H1 (cell line): Measurements from ENCODE around the gene PRSS2. TPM values are rescaled to one million over a fixed set of nuclear protein-coding genes. Genes with fewer than 3 reads are reported as not detected.

Experiments
- CTCF ChIA-PET: fragments of 300-600 bp; sonication (Branson Sonifier 250); formaldehyde crosslinking; loops from one replicate; lab custom pipeline; 2021; ENCODE audit not compliant: partially characterized antibody; lab: Charles Lee
- POLR2A ChIA-PET: fragments of 300-600 bp; sonication (Branson Sonifier 250); formaldehyde crosslinking; loops from one replicate; lab custom pipeline; 2021; ENCODE audit warnings: inconsistent platforms; ENCODE audit not compliant: partially characterized antibody; lab: Charles Lee
- DNase-seq, 2 experiments: peaks; one replicate each; pipeline versions ENCODE4 v3.0.0 to v3.0.0-alpha.2; 2010 to 2022; ENCODE audit warnings: low spot score in 2 of 2, low read depth in 1 of 2, mixed read lengths in 1 of 2
- FAIRE-seq: peaks from 2 replicates; lab custom pipeline; 2011; peaks lifted over from hg19 to GRCh38; lab: Jason Lieb, UNC
- H2AFZ ChIP-seq: 2 replicates; pipeline ENCODE4 v1.8.1; 2012; ENCODE audit warnings: low read length, inconsistent platforms
- H2AK5ac ChIP-seq: 2 replicates; pipeline ENCODE4 v1.6.1; 2013; ENCODE audit warnings: low read depth, low read length
- H2BK120ac ChIP-seq: replicated peaks from 2 replicates; pipeline ENCODE3; 2013; ENCODE audit warnings: low read depth, low read length, inconsistent platforms
- H2BK12ac ChIP-seq: 2 replicates; pipeline ENCODE4 v1.6.1; 2013; ENCODE audit warnings: low read depth, low read length
- H2BK15ac ChIP-seq: 2 replicates; pipeline ENCODE4 v1.6.1; 2013; ENCODE audit warnings: low read length
- H2BK20ac ChIP-seq: 2 replicates; pipeline ENCODE4 v1.6.1; 2013; ENCODE audit warnings: low read length
- H2BK5ac ChIP-seq: 2 replicates; pipeline ENCODE4 v1.6.1; 2013; ENCODE audit warnings: low read depth, low read length
- H3K14ac ChIP-seq: 2 replicates; pipeline ENCODE4 v1.6.1; 2013; ENCODE audit warnings: inconsistent platforms; ENCODE audit not compliant: insufficient read length
- H3K18ac ChIP-seq: 2 replicates; pipeline ENCODE4 v1.6.1; 2013; ENCODE audit warnings: low read length; ENCODE audit errors: extremely low read depth
- H3K23ac ChIP-seq: 2 replicates; pipeline ENCODE4 v1.6.1; 2013; ENCODE audit warnings: inconsistent platforms; ENCODE audit not compliant: insufficient read length
- H3K23me2 ChIP-seq: 2 replicates; pipeline ENCODE4 v1.6.1; 2013; ENCODE audit warnings: low read depth, low read length
- H3K27ac ChIP-seq: 2 replicates; pipeline ENCODE4 v1.6.1; 2011; ENCODE audit warnings: low read depth, low read length, inconsistent platforms
- H3K27me3 ChIP-seq, 4 experiments: replicated peaks in 1 of 4; 1 replicate in 1 of 4; 2 replicates in 3 of 4; pipeline versions ENCODE4 v1.6.1 to v1.8.1; 2011 to 2013; ENCODE audit warnings: low read length in 3 of 4, mild to moderate bottlenecking in 3 of 4, inconsistent platforms in 2 of 4, mixed read lengths in 2 of 4, moderate library complexity in 1 of 4; ENCODE audit not compliant: control insufficient read depth in 3 of 4, insufficient read depth in 3 of 4; ENCODE audit errors: extremely low read depth in 1 of 4
- H3K36me3 ChIP-seq, 4 experiments: 2 replicates each; pipeline versions ENCODE4 v1.6.1 to v1.8.1; 2011 to 2013; ENCODE audit warnings: mild to moderate bottlenecking in 4 of 4, low read length in 3 of 4, moderate library complexity in 2 of 4, control low read depth in 1 of 4, inconsistent platforms in 1 of 4; ENCODE audit not compliant: insufficient read depth in 4 of 4, control insufficient read depth in 2 of 4
- H3K4ac ChIP-seq: replicated peaks from 2 replicates; pipeline ENCODE3; 2013; ENCODE audit warnings: low read length, low read depth, mixed read lengths, inconsistent platforms; ENCODE audit not compliant: insufficient read length
- H3K4me1 ChIP-seq, 4 experiments: replicated peaks in 1 of 4; 1 replicate in 1 of 4; 2 replicates in 3 of 4; pipeline versions ENCODE4 v1.6.1 to v1.8.1; 2011 to 2013; ENCODE audit warnings: low read length in 3 of 4, inconsistent platforms in 2 of 4, mixed read lengths in 1 of 4; ENCODE audit not compliant: insufficient read depth in 4 of 4, control insufficient read depth in 3 of 4
- H3K4me2 ChIP-seq, 2 experiments: 2 replicates each; pipeline versions ENCODE4 v1.6.1 to v1.8.1; 2011 to 2013; ENCODE audit warnings: low read depth in 2 of 2, low read length in 2 of 2, control low read depth in 1 of 2, inconsistent platforms in 1 of 2, mild to moderate bottlenecking in 1 of 2; ENCODE audit not compliant: insufficient read depth in 1 of 2
- H3K4me3 ChIP-seq, 4 experiments: fragments of 200-600, 300-600 bp in 1 of 4; sonication (generic), shearing (Covaris generic), sonication (Bioruptor Twin) in 1 of 4; 2 replicates each; pipeline versions ENCODE4 v1.5.1 to v1.8.1; 2011 to 2016; ENCODE audit warnings: low read length in 4 of 4, low read depth in 3 of 4, control low read depth in 2 of 4, inconsistent platforms in 2 of 4, mild to moderate bottlenecking in 2 of 4, mixed read lengths in 1 of 4, moderate library complexity in 1 of 4; ENCODE audit not compliant: insufficient read depth in 2 of 4; ENCODE audit errors: extremely low read depth in 1 of 4
- H3K56ac ChIP-seq: replicated peaks from 2 replicates; pipeline ENCODE3; 2013; ENCODE audit warnings: low read depth, mild to moderate bottlenecking, mixed read lengths, low read length, inconsistent platforms; ENCODE audit not compliant: insufficient read length
- H3K79me1 ChIP-seq: 2 replicates; pipeline ENCODE4 v1.6.1; 2013; ENCODE audit warnings: low read depth, low read length, control low read depth
- H3K79me2 ChIP-seq, 2 experiments: 2 replicates each; pipeline versions ENCODE4 v1.6.1 to v1.8.1; 2012 to 2013; ENCODE audit warnings: low read length in 2 of 2, mild to moderate bottlenecking in 2 of 2, inconsistent platforms in 1 of 2; ENCODE audit not compliant: insufficient read depth in 2 of 2, control insufficient read depth in 1 of 2
- H3K9ac ChIP-seq, 4 experiments: replicated peaks in 1 of 4; 1 replicate in 1 of 4; 2 replicates in 3 of 4; pipeline versions ENCODE4 v1.6.1 to v1.8.1; 2011 to 2013; ENCODE audit warnings: low read depth in 3 of 4, low read length in 3 of 4, control low read depth in 2 of 4, mild to moderate bottlenecking in 2 of 4, moderate library complexity in 2 of 4, inconsistent platforms in 1 of 4; ENCODE audit errors: extremely low read depth in 1 of 4
- H3K9me3 ChIP-seq, 2 experiments: 2 replicates each; pipeline versions ENCODE4 v1.6.1 to v1.8.1; 2012 to 2013; ENCODE audit warnings: mild to moderate bottlenecking in 2 of 2, moderate library complexity in 2 of 2, control low read depth in 1 of 2, inconsistent platforms in 1 of 2, low read depth in 1 of 2, low read length in 1 of 2, mixed read lengths in 1 of 2; ENCODE audit not compliant: insufficient read depth in 2 of 2
- H4K20me1 ChIP-seq, 2 experiments: replicated peaks in 1 of 2; 2 replicates each; pipeline versions ENCODE3 to v1.8.1; 2011 to 2013; ENCODE audit warnings: inconsistent platforms in 2 of 2, low read length in 2 of 2, mild to moderate bottlenecking in 1 of 2; ENCODE audit not compliant: insufficient read depth in 2 of 2, control insufficient read depth in 1 of 2
- H4K5ac ChIP-seq: 2 replicates; pipeline ENCODE4 v1.6.1; 2013; ENCODE audit warnings: low read length, low read depth, mixed read lengths, inconsistent platforms; ENCODE audit not compliant: insufficient read length
- H4K8ac ChIP-seq: 2 replicates; pipeline ENCODE4 v1.8.0; 2013; ENCODE audit warnings: mild to moderate bottlenecking, moderate library complexity, low read length, inconsistent platforms; ENCODE audit not compliant: insufficient read depth; ENCODE audit errors: extremely low read depth
- H4K91ac ChIP-seq: replicated peaks from 2 replicates; pipeline ENCODE3; 2013; ENCODE audit warnings: low read length, mixed read lengths, inconsistent platforms; ENCODE audit not compliant: insufficient read length
- ASH2L ChIP-seq: fragments of 200-600, 300-600 bp; sonication (generic); IDR thresholded peaks from one replicate; pipeline ENCODE4 v1.7.1; 2017; ENCODE audit warnings: low read length
- BRCA1 ChIP-seq: IDR thresholded peaks from 2 replicates; pipeline ENCODE4 v1.6.1; 2012; ENCODE audit warnings: low read depth, low read length, improper control_type of control experiment
- CTBP2 ChIP-seq: IDR thresholded peaks from 2 replicates; pipeline ENCODE4 v1.7.0; 2011; ENCODE audit warnings: borderline replicate concordance, mild to moderate bottlenecking, moderate library complexity, mixed read lengths, low read length; ENCODE audit not compliant: insufficient read depth, insufficient read length
- EZH2 ChIP-seq: fragments of 200-600 bp; sonication (generic); IDR thresholded peaks from 2 replicates; pipeline ENCODE4 v1.7.1; 2012; ENCODE audit warnings: low read depth, mild to moderate bottlenecking, moderate library complexity, low read length, inconsistent platforms; ENCODE audit not compliant: severe bottlenecking
- JUN ChIP-seq: IDR thresholded peaks from 2 replicates; pipeline ENCODE4 v1.6.1; 2011; ENCODE audit warnings: low read depth, mild to moderate bottlenecking, improper control_type of control experiment, low read length
- POLR2A ChIP-seq, 2 experiments: IDR thresholded peaks; 1 replicate in 1 of 2; 2 replicates in 1 of 2; pipeline ENCODE4 v1.6.1; 2011; ENCODE audit warnings: low read depth in 2 of 2, low read length in 2 of 2, mild to moderate bottlenecking in 2 of 2; ENCODE audit errors: control extremely low read depth in 1 of 2
- RNF2 ChIP-seq: fragments of 200-900, 300-1000 bp; sonication (generic); IDR thresholded peaks from 2 replicates; pipeline ENCODE4 v1.7.1; 2016; ENCODE audit warnings: borderline replicate concordance, low read depth, mild to moderate bottlenecking, antibody characterized with exemption, low read length; ENCODE audit not compliant: poor library complexity, severe bottlenecking; ENCODE audit errors: missing control alignments
- SP2 ChIP-seq: IDR thresholded peaks from 2 replicates; pipeline ENCODE4 v1.6.1; 2012; ENCODE audit warnings: mild to moderate bottlenecking, low read length, inconsistent platforms
- WGBS, 2 experiments: shearing (Covaris generic) in 1 of 2; methylation state at CpG; one replicate each; pipeline versions ENCODE4 v1.1.6 to v1.1.7; 2013 to 2015; ENCODE audit warnings: low lambda C conversion rate in 2 of 2, mixed read lengths in 2 of 2, inconsistent platforms in 1 of 2, low coverage in 1 of 2, missing lambda C conversion rate in 1 of 2; ENCODE audit not compliant: insufficient replicate concordance in 2 of 2, insufficient coverage in 1 of 2, insufficient read length in 1 of 2; ENCODE audit errors: extremely low coverage in 1 of 2, missing lambda C conversion rate in 1 of 2; 5-methylcytosine and 5-hydroxymethylcytosine counted together
- polyA plus RNA-seq, 7 experiments: library from polyadenylated mRNA; depleted of rRNA in 3 of 7; stranded (reverse) in 5 of 7; unstranded in 2 of 7; fragments of >200 nt in 5 of 7; fragments of 200-250 nt in 2 of 7; gene quantifications; 1 replicate in 5 of 7; 2 replicates in 1 of 7; 4 replicates in 1 of 7; pipeline versions ENCODE4 v1.2.1 to v1.2.3, GENCODE V29; 2011 to 2013; ENCODE audit warnings: missing spikeins in 2 of 7, mixed read lengths in 2 of 7
- total RNA-seq: library from RNA; stranded (reverse); fragmentation: NEBNext Ultra II Directional; extraction: Animal tissue kit (Norgen Biotek cat#: 25700); gene quantifications from 2 replicates; pipeline ENCODE4 v1.2.1, GENCODE V29; 2021
- TF ChIP-seq, protein P1 (sequence below): IDR thresholded peaks from 2 replicates; pipeline ENCODE4 v1.6.1; 2012; ENCODE audit warnings: inconsistent platforms

The PRSS2 gene
- total and polyA plus RNA-seq, 2 of the 8 experiments (the other 6 are each of a cell fraction or from before 2014, with no cell fraction given), result not detected

DNA sequence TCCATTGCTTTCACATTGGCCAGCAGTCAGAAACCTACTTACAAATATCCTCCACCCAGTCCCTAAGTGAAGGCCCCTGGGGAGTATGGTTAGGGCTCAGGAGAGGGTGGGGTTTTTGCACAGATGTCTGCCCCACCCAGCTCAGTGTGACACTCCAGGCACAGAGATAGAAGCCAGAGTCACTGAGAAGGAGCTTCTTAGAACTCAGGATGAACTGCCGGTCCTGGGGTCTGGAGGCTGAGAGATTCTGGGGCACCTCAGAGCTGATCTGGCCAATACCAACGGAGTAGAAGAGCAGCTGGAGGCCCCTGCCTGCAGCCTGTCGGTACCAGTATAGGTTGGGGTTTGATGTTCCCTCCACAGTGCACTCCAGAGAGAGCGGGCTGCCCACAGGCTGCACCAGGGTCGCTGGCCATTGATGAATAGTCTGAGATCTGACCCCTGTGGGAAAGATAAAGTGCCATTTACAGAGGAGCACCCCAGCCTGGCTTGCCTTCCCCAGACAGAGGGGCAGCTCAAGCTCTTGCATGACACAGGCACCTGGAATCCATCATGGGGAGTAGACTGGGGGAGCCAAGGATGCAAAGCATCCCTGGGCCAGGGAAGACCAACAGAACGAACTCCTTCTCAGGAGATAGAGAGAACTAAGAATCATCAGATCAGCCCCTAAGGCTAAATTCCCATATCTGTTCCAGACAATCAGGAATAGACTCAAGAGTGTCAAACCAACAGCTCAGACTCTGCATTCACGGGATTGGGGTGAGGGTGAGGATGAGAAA lies 41.9 kb downstream of the PRSS2 start:
- 50% methylated on average over 7 of the region's 7 CpGs; no CpG with 5 or more reads in 1 of the 2 experiments for WGBS, 2 experiments
- POLR2A ChIA-PET, result interaction anchor here (2.4 kb wide), 1 partner anchor 16 kb away, joined by 18 read pairs; no protein-coding TSS in a partner anchor
- TF ChIP-seq ASH2L, result no peak
- no peak for TF ChIP-seq BRCA1
- no peak for TF ChIP-seq RNF2
- TF ChIP-seq EZH2, result no peak
- no peak for TF ChIP-seq JUN
- no peak for TF ChIP-seq SP2
- TF ChIP-seq CTBP2, result no peak
- TF ChIP-seq, protein P1, sequence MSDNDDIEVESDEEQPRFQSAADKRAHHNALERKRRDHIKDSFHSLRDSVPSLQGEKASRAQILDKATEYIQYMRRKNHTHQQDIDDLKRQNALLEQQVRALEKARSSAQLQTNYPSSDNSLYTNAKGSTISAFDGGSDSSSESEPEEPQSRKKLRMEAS, result no peak
- TF ChIP-seq POLR2A (IDR thresholded peaks at IDR 0.05; ENCODE audit: control extremely low read depth in 1 of 2, low read depth in 2 of 2, low read length in 2 of 2), result no peak

More for the DNA sequence above, 41.9 kb downstream of the PRSS2 start:
- Histone ChIP-seq H3K27ac (0 out of 2 replicates have a peak overlapping the region, but pooled peaks have one; percentile 30), H3K4me2 (peak overlapping the region; percentile 43 to 53; a peak in 3 of 4 replicates), H2BK20ac (peak overlapping the region; percentile 15; the same call in 1 of the 2 replicates), H3K27me3 (no peaks in the 10 kb centered on the region), H3K79me2 (no peaks in the 10 kb centered on the region), H3K79me1 (no peaks in the 10 kb centered on the region), H3K4me1 (peaks cover 10 to 23% (median 17%) of the 10 kb centered on the region in 4 experiments), H3K23me2 (no peaks in the 10 kb centered on the region), H2BK12ac (peak overlapping the region; percentile 94), H4K91ac (peak overlapping the region; percentile 1), H2AFZ (no peak overlapping the region), H2AK5ac (0 out of 2 replicates have a peak overlapping the region, but pooled peaks have one; percentile 4), H3K4me3 (peak overlapping the region in 3 of 4 experiments; percentile 9 to 14 (median 12); a peak in 2 of 8 replicates), H3K23ac (no peak overlapping the region), H3K9ac (no peak overlapping the region; a peak in 2 of 7 replicates), H2BK120ac (peak overlapping the region; percentile 30), H2BK5ac (peak overlapping the region; percentile 87; the same call in 1 of the 2 replicates), H4K20me1 (no peaks in the 10 kb centered on the region), H4K5ac (no peak overlapping the region), H3K36me3 (no peaks in the 10 kb centered on the region; a peak in 1 of 8 replicates), H3K56ac (no peak overlapping the region), H2BK15ac (no peak overlapping the region), H3K4ac (no peak overlapping the region), H3K9me3 (no peaks in the 10 kb centered on the region), H4K8ac (peak overlapping the region; percentile 86; the same call in 1 of the 2 replicates), H3K14ac (no peak overlapping the region), H3K18ac (peak overlapping the region; percentile 88)
- DNase-seq, result no peak
- no peak for FAIRE-seq
- CTCF ChIA-PET, result interaction anchor here (0.6 to 18.9 kb wide), 37 partner anchors 8 to 286 kb away, joined by 3 to 430 read pairs (median 5); partner anchors contain the start of gene PRSS2
